ENCODE measurements around the gene KDM4C.

DNA sequence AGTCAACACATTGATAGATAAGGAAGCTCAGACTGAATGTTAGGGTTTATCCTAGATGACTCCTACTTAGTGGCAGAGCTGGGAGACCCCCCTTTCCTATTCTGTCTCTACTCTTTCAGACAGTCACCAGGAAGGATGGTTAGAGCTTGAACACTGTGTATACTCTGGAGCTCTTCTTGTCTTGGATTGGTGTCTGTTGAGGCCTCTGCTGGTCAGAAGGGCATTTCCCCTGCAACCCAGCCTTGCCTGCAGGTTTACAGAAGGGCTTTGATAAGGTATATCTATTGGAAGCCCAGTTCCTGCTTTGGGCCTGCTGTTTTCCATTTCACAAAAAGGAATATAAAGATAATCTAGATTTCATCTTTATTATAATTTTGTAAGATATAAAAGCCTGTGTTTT is 71.8 kb downstream of the KDM4C start:
- TF ChIP-seq, protein P1, sequence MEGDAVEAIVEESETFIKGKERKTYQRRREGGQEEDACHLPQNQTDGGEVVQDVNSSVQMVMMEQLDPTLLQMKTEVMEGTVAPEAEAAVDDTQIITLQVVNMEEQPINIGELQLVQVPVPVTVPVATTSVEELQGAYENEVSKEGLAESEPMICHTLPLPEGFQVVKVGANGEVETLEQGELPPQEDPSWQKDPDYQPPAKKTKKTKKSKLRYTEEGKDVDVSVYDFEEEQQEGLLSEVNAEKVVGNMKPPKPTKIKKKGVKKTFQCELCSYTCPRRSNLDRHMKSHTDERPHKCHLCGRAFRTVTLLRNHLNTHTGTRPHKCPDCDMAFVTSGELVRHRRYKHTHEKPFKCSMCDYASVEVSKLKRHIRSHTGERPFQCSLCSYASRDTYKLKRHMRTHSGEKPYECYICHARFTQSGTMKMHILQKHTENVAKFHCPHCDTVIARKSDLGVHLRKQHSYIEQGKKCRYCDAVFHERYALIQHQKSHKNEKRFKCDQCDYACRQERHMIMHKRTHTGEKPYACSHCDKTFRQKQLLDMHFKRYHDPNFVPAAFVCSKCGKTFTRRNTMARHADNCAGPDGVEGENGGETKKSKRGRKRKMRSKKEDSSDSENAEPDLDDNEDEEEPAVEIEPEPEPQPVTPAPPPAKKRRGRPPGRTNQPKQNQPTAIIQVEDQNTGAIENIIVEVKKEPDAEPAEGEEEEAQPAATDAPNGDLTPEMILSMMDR (conservative IDR thresholded peaks at IDR 0.05; ENCODE audit: low read depth, low read length) = no peak
- TF ChIP-seq EZH2 (IDR thresholded peaks at IDR 0.05; ENCODE audit: borderline replicate concordance, low read depth, low read length, poor library complexity, severe bottlenecking) = no peak
